HepG2 (cell line): ENCODE data around the gene DSTN. TPM values are rescaled to one million over a fixed set of nuclear protein-coding genes. Genes with fewer than 3 reads are reported as not detected.

ENCODE experiments used
- CERS6 ChIP-seq: sonication (generic); formaldehyde crosslinking; IDR thresholded peaks from 2 replicates; pipeline ENCODE4 v1.5.0; 2020; ENCODE audit warnings: missing genetic modification reagents
- CREB1 ChIP-seq, 2 experiments: fragments of 450-650 bp in 1 of 2; IDR thresholded peaks; 2 replicates each; pipeline ENCODE4 v1.6.1; 2016 to 2017; ENCODE audit warnings: control low read depth in 1 of 2, mild to moderate bottlenecking in 1 of 2, missing compliant biosample characterization in 1 of 2, missing genetic modification characterization in 1 of 2
- FLYWCH1 ChIP-seq: sonication (generic); formaldehyde crosslinking; IDR thresholded peaks from 2 replicates; pipeline ENCODE4 v1.8.1; 2023; ENCODE audit warnings: mild to moderate bottlenecking, missing genetic modification reagents
- HIVEP1 ChIP-seq: sonication (generic); formaldehyde crosslinking; IDR thresholded peaks from 2 replicates; pipeline ENCODE4 v1.4.0; 2020; ENCODE audit warnings: mild to moderate bottlenecking, missing genetic modification reagents
- HMGXB3 ChIP-seq: sonication (generic); formaldehyde crosslinking; IDR thresholded peaks from 2 replicates; pipeline ENCODE4 v1.4.0; 2020; ENCODE audit warnings: missing genetic modification reagents, borderline replicate concordance
- HNRNPUL1 ChIP-seq: fragments of 200-400 bp; formaldehyde crosslinking; IDR thresholded peaks from 2 replicates; pipeline ENCODE4 v1.6.1; 2017; ENCODE audit warnings: low read depth, mild to moderate bottlenecking, low read length, moderate library complexity
- MAFG ChIP-seq: sonication (generic); formaldehyde crosslinking; IDR thresholded peaks from 2 replicates; pipeline ENCODE4 v1.5.1; 2020; ENCODE audit warnings: mild to moderate bottlenecking, missing genetic modification reagents
- MAZ ChIP-seq, 2 experiments: sonication (generic) in 1 of 2; formaldehyde crosslinking in 1 of 2; IDR thresholded peaks; 2 replicates each; pipeline versions ENCODE4 v1.5.0 to v1.6.1; 2012 to 2020; ENCODE audit warnings: low read depth in 2 of 2, mild to moderate bottlenecking in 2 of 2, borderline replicate concordance in 1 of 2, improper control_type of control experiment in 1 of 2, low read length in 1 of 2, missing genetic modification reagents in 1 of 2, moderate library complexity in 1 of 2
- MXD3 ChIP-seq: IDR thresholded peaks from 2 replicates; pipeline ENCODE4 v1.6.1; 2016; ENCODE audit warnings: mild to moderate bottlenecking, missing biosample characterization, missing genetic modification reagents
- SKI ChIP-seq: fragments of 450-650 bp; IDR thresholded peaks from one replicate; pipeline ENCODE4 v1.6.1; 2018; ENCODE audit warnings: mild to moderate bottlenecking; ENCODE audit not compliant: partially characterized antibody
- SOX5 ChIP-seq: IDR thresholded peaks from 2 replicates; pipeline ENCODE4 v1.6.1; 2016; ENCODE audit warnings: borderline replicate concordance
- SPEN ChIP-seq: sonication (generic); formaldehyde crosslinking; IDR thresholded peaks from 2 replicates; pipeline ENCODE4 v1.5.1; 2020; ENCODE audit warnings: low read depth, mild to moderate bottlenecking, missing genetic modification reagents
- THAP9 ChIP-seq: sonication (generic); formaldehyde crosslinking; IDR thresholded peaks from 2 replicates; pipeline ENCODE4; 2020; ENCODE audit warnings: missing genetic modification reagents, mild to moderate bottlenecking, borderline replicate concordance
- YY1 ChIP-seq: IDR thresholded peaks from 2 replicates; pipeline ENCODE4 v1.6.1; 2011; ENCODE audit warnings: low read length, low read depth, moderate library complexity, mild to moderate bottlenecking; ENCODE audit not compliant: insufficient read depth, insufficient replicate concordance
- ZMYM4 ChIP-seq: sonication (generic); formaldehyde crosslinking; IDR thresholded peaks from 2 replicates; pipeline ENCODE4 v1.8.1; 2023; ENCODE audit warnings: mild to moderate bottlenecking, missing genetic modification reagents
- ZNF674 ChIP-seq: sonication (generic); formaldehyde crosslinking; IDR thresholded peaks from 2 replicates; pipeline ENCODE4 v1.5.0; 2020; ENCODE audit warnings: low read depth, mild to moderate bottlenecking, missing genetic modification reagents
- ZSCAN12 ChIP-seq: sonication (generic); formaldehyde crosslinking; IDR thresholded peaks from 2 replicates; pipeline ENCODE4 v1.9.0; 2021; ENCODE audit warnings: mild to moderate bottlenecking, missing genetic modification reagents
- polyA plus RNA-seq, 8 experiments: library from polyadenylated mRNA; depleted of rRNA in 3 of 8; stranded (reverse) in 7 of 8; unstranded in 1 of 8; fragments of >200 nt; fragmentation: Illumina TruSeq in 4 of 8; extraction: Trizol in 4 of 8; gene quantifications; 2 replicates each; pipeline versions ENCODE4 v1.2.1 to v1.2.3, GENCODE V29; 2011 to 2016; ENCODE audit warnings: low read depth in 4 of 8, missing spikeins in 1 of 8, mixed read lengths in 1 of 8; ENCODE audit not compliant: insufficient read depth in 1 of 8
- total RNA-seq, 5 experiments: library from RNA; depleted of rRNA; stranded (reverse); fragments of >200 nt; fragmentation: Illumina TruSeq; extraction: Trizol; gene quantifications; 2 replicates each; pipeline ENCODE4 v1.2.3, GENCODE V29; 2016; ENCODE audit warnings: low read depth in 1 of 5

Gene DSTN
- total and polyA plus RNA-seq, 2 of the 13 experiments (the other 11 are each of a cell fraction or from before 2014, with no cell fraction given), result 27.6 to 106 TPM

GRCh38 chr20:17646209-17646960, 76.5 kb downstream of the DSTN start (continued):
- TF ChIP-seq THAP9 (CRISPR knock-in tag) (0 out of 2 replicates have a peak, but pooled peaks have one; percentile 16), MXD3 (CRISPR knock-in tag) (no peak), SPEN (CRISPR knock-in tag) (0 out of 2 replicates have a peak, but pooled peaks have one; percentile 7), ZMYM4 (CRISPR knock-in tag) (peak; percentile 53; the same call in 1 of the 2 replicates), MAZ (IDR thresholded peaks at IDR 0.05; ENCODE audit: borderline replicate concordance, low read depth, low read length) (no peak), MAZ (CRISPR knock-in tag; IDR thresholded peaks at IDR 0.05; ENCODE audit: low read depth) (no peak), HIVEP1 (no peak), ZNF674 (no peak), YY1 (no peak), MAFG (CRISPR knock-in tag) (no peak), CREB1 (IDR thresholded peaks at IDR 0.05) (no peak), CREB1 (CRISPR knock-in tag; IDR thresholded peaks at IDR 0.05) (no peak), CERS6 (no peak), HNRNPUL1 (no peak), SKI (no peak), HMGXB3 (CRISPR knock-in tag) (0 out of 2 replicates have a peak, but pooled peaks have one; percentile 11), ZSCAN12 (CRISPR knock-in tag) (no peak), SOX5 (CRISPR knock-in tag) (no peak), FLYWCH1 (CRISPR knock-in tag) (no peak)
